Endothelial cell of umbilical vein (primary cell): Measurements from ENCODE around the gene CMTM7.

ENCODE experiments used
- CTCF ChIP-seq, 2 donors: IDR thresholded peaks; 1 replicate in 1 of 2; 2 replicates in 1 of 2; pipeline ENCODE4 v1.5.1; 2011; ENCODE audit warnings: low read length in 2 of 2, mild to moderate bottlenecking in 2 of 2, moderate library complexity in 2 of 2, control low read depth in 1 of 2, inconsistent platforms in 1 of 2, low read depth in 1 of 2; ENCODE audit not compliant: insufficient read depth in 1 of 2; ENCODE audit errors: extremely low read depth in 1 of 2
- EZH2 ChIP-seq: IDR thresholded peaks from 2 replicates; pipeline ENCODE4 v1.6.1; 2012; ENCODE audit warnings: borderline replicate concordance, low read depth, mild to moderate bottlenecking, moderate library complexity, low read length, inconsistent platforms; ENCODE audit not compliant: severe bottlenecking
- GATA2 ChIP-seq: IDR thresholded peaks from 2 replicates; pipeline ENCODE4 v1.7.0; 2011; ENCODE audit warnings: low read depth, mild to moderate bottlenecking, moderate library complexity, mixed read lengths, low read length; ENCODE audit not compliant: insufficient read length, insufficient read depth
- JUN ChIP-seq: IDR thresholded peaks from 2 replicates; pipeline ENCODE4 v1.6.1; 2011; ENCODE audit warnings: borderline replicate concordance, low read depth; ENCODE audit not compliant: insufficient read length, insufficient read depth
- MAX ChIP-seq: IDR thresholded peaks from 2 replicates; pipeline ENCODE4 v1.6.1; 2011; ENCODE audit not compliant: insufficient read depth, insufficient read length
- POLR2A ChIP-seq: IDR thresholded peaks from 2 replicates; pipeline ENCODE4 v1.6.1; 2012; ENCODE audit warnings: low read depth, mild to moderate bottlenecking, control low read depth, low read length
- POLR2AphosphoS5 ChIP-seq: IDR thresholded peaks from 2 replicates; pipeline ENCODE4 v1.6.1; 2012; ENCODE audit warnings: low read depth, mild to moderate bottlenecking, control low read depth, low read length, moderate library complexity; ENCODE audit not compliant: insufficient read depth

- TF ChIP-seq CTCF (IDR thresholded peaks at IDR 0.05; ENCODE audit: extremely low read depth in 1 of 2, insufficient read depth in 1 of 2, low read depth in 1 of 2, low read length in 2 of 2) (no peak), POLR2A (no peak), MAX (no peak), GATA2 (no peak), JUN (no peak), POLR2AphosphoS5 (no peak), EZH2 (no peak)
Observed at GRCh38 chr3:32367442-32367841, 24.2 kb upstream of the CMTM7 start.
